ENCODE results near the gene ZNF444.
"Not testable (repeated sequence)": the region's sequence is repeated elsewhere in the genome, so short reads cannot be mapped to it uniquely, and the experiment has no call there.

Gene ZNF444

DNA sequence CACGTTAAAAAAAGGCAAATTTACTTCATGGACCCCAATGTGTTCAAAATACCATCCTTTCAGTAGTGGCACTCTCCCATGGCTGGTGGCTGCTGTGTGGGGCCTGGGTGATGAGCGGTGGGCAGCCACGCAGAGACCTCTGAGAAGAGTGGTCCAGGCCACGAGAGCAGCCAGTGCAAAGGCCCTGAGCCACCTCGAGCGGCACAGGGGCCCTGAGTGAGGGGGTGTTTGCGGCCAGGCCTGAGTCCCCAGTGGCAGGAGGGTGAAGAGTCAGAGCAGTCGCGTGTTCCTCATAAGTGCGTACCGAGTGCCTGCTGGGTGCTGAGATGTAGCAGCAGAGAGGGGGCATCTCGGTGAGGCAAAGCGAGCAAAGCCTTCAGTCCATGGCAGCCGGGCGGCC, 7.0 kb downstream of the ZNF444 start:
- DNase-seq = no peak

DNA sequence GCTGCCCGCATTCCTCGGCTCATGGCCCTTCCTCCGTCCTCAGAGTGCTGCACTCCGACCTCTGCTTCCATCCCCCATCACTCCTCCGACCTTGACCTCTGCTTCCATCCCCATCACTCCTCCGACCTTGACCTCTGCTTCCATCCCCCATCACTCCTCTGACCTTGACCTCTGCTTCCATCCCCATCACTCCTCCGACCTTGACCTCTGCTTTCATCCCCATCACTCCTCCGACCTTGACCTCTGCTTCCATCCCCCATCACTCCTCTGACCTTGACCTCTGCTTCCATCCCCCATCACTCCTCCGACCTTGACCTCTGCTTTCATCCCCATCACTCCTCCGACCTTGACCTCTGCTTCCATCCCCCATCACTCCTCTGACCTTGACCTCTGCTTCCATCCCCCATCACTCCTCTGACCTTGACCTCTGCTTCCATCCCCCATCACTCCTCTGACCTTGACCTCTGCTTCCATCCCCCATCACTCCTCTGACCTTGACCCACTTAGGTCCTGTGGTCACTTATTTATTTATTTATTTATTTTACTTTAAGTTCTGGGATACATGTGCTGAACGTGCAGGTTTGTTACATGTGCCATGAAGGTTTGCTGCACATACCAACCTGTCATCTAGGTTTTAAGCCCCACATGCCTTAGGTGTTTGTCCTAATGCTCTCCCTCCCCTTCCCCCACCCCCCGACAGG, 8.0 kb downstream of the ZNF444 start:
- DNase-seq = not testable (repeated sequence)

DNA sequence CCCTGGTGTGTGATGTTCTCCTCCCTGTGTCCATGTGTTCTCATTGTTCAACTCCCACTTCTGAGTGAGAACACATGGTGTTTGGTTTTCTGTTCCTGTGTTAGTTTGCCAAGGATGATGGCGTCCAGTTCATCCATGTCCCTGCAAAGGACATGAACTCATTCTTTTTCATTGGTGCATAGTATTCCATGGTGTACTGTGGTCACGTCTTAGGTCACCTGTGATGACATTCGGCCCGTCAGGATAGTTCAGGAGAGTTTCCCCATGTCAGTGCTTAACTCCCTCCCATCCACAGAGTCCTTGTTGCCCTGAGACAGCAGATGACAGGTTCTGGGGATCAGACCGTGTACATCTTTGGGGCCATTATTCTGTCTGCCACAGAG, 8.6 kb downstream of the ZNF444 start:
- DNase-seq = no peak

DNA sequence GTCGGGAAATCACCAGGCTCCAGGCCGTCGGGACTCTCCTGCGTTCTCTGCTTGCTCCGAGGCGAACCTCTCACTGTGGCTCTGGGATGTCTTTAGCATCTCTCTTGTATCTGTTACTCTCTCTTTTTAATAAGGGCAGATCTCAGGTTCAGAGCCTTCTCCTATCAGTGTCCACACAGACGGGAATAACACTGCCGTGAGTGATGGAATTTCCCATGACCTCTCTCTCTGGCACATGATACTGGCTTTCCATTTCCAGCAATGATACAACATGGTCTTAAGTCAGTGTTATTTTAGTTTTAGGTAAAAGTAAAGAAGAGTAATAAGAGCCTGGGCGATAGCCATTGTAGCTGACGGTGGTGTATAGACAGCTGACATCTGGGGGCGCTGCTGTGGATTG, 9.3 kb downstream of the ZNF444 start:
- DNase-seq = no peak

DNA sequence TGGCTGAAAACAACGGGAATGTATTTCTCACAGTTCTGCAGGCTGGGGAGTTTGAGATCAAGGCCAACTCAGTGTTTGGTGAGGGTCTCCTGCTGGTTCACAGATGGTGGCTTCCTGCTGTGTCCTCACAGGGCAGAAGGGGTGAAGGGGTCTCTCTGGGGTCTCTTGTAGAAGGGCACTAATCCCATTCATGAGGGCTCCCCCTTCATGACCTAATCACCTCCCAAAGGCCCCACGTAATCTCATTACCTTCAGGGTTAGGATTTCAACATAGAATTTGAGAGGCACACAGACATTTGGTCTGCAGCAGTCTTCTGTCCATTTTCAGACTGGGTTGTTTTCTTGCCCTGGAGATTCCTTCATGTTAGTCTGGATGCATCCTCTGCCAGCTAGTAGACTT, 11.6 kb downstream of the ZNF444 start:
- DNase-seq = no peak

DNA sequence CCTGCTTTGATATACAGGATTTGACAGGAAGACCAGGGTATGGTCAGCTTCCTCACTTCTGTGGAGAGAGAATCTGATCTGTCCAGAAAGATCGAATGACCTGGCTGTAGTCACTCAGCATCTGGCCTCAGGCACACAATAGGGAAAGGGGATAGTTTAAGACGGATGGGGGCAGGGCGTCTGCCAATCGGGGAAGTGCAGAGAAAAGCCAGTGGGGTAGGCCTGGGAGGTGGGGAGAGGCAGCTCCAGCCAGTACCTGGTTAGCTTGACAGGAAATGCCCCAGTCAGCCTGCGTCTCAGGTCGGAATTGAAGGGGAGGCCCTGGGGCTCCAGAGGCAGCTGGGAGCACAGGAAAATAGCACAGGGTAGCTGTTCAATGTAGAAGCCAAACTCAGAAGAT, 12.4 kb downstream of the ZNF444 start:
- no peak for DNase-seq

DNA sequence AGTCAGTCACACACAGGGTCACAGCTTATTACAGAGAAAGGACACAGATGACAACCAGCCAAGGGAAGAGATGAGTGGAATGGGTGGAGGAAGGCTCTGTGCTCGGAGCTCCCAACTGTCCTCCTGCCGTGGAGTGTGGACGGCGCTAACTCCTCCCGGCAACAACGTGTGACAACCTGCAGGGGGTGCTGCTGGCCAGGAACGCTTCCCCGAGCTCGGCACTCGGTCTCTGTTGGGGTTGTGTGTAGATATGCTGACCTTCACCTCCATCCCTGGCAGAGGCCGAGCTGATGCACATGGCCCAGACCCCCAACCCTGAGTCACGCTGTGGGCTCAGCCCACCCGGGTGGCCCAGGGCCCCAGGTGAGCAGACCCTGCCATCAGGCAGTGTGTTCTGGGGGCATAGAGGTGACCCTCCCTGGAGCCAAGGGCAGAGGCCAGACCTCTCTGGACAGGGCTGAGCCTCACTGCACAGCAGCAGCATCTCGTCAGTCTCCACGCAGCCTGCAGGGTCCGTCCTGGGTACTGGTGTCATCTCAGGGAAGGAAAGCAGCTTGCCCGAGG, 14.1 kb downstream of the ZNF444 start:
- DNase-seq = no peak

DNA sequence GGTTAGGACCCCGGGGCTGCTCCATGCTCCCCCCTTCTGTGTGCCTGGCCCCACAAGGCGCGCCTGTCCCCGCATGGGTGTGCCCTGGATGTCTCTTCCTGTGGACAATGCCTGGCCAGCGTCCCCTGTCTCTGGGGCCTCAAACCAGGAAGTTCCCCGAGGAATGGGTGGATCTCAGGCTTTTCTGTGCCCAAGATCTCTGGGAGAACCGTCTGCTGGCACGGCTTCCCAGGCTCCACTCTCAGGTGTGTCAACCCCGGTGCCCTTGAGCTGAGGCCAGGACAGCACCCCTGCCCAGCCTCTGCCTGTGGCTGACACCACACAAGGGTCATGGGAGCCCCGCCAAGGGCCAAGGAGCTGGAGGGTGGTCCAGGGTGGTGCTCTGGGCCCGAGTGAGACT, 15.7 kb downstream of the ZNF444 start:
- no peak for DNase-seq

DNA sequence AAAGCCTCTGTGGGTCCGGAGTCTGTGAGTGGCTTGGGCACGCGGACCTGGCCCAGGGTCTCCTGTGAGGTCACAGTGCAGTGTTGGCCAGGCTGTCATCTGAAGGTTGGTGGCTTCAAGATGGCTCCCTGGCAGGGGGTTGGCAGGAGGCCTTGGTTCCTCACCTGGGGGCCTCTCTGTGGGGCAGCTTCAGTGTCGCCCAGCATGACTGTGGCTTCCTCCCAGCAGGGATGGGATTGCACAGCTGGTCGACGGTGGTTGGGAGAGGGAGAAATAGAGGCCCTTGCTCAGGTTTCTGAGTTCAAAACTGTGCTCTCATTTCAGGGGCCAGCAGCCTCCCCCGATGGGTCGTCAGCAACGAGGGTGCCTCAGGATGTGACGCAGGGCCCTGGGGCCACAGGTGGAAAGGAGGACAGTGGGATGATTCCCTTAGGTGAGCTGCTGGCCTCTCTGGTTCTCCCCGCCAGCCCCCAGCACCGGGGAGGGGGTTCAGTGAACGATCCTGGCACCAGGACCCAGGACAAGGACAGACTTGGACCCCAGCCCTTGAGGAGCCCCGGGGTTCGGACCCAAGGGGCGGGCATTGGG, 17.2 kb downstream of the ZNF444 start:
- no peak for DNase-seq

DNA sequence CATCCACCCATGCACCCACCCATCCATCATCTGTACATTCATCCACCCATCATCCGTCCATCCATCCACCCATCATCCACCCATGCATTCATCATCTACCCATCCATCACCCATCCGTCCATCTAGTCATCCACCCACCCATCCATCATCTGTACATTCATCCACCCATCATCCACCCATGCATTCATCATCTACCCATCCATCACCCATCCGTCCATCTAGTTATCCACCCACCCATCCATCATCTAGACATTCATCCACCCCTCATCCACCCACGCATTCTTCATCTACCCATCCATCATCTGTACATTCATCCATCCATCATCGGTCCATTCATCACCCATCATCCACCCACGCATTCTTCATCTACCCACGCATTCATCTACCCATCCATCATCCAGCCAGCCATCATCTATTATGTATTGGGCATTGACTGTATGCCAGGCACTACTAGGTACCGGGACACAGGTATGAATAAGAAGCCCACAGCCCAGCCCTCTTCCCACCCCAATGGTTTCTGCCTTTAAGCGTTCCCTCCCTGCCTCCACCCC, 18.0 kb downstream of the ZNF444 start:
- DNase-seq = no peak

DNA sequence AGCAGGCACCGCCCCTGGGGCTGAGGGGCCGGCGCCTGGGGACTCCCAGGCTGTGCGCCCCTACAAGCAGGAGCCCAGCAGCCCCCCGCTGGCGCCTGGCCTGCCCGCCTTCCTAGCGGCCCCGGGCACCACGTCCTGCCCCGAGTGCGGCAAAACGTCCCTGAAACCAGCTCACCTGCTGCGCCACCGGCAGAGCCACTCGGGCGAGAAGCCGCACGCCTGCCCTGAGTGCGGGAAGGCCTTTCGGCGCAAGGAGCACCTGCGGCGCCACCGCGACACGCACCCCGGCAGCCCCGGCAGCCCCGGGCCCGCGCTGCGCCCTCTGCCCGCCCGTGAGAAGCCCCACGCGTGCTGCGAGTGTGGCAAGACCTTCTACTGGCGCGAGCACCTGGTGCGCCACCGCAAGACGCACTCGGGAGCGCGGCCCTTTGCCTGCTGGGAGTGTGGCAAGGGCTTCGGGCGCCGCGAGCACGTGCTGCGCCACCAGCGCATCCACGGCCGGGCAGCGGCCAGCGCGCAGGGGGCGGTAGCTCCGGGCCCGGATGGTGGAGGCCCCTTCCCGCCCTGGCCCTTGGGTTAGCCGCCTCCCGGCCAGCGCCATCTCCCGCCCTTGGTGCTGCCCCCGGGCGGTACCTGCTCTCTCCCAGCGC, 18.7 kb downstream of the ZNF444 start:
- no peak for DNase-seq

DNA sequence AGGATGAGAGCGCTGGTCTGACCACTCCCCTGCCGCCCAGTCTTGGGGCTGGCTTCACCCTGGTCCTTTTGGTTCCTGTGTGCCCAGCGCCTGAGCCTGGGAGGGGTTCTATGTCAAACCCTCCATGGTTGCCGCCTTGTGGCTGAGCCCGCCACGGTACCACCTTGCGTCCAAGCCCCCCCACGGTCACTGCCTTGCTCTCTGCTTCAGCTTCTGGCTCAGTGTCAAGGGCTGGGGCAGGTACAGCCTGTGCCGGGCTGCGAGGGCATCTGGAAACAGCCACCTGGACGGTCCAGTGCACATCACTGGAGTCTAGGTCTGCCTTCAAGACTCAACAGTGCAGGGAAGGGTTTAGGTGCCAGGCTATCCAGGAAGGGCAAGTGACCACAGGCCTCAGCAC, 20.4 kb downstream of the ZNF444 start:
- no peak for DNase-seq

DNA sequence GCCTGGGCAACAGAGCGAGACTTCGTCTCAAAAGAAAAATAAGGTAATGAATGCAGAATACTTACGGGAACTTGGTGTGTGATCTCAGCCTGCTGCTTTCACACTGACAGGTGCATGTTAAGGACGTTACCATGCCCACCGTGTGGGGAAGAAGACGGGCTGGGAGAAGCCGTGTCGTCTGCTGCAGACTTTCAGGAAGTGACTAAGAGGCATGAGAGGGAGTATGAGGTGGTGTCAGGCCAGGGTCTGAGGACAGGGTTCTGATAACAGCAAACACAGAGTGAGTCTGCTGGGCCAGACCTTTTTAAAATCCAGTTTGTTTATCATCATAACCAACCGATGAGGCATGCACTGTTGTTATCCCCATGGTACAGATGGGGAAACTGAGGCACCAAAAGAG, 21.2 kb downstream of the ZNF444 start:
- no peak for DNase-seq

DNA sequence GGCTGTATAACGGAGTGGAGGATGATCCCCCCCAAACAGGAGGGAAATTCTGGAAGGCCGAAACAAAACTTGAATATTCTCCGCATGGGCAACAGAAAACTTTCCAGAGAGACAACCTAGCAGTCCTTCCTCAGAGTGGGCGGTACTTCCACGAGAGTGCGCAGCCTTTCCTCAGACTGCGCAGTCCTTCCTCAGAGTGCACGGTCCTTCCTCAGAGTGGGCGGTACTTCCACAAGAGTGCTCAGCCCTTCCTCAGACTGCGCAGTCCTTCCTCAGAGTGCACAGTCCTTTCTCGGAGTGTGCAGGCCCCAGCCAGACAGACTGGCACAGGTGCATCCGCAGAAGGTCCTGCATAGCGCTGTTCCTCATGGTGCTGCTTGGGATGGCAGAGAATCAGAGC, 22.0 kb downstream of the ZNF444 start:
- no peak for DNase-seq

DNA sequence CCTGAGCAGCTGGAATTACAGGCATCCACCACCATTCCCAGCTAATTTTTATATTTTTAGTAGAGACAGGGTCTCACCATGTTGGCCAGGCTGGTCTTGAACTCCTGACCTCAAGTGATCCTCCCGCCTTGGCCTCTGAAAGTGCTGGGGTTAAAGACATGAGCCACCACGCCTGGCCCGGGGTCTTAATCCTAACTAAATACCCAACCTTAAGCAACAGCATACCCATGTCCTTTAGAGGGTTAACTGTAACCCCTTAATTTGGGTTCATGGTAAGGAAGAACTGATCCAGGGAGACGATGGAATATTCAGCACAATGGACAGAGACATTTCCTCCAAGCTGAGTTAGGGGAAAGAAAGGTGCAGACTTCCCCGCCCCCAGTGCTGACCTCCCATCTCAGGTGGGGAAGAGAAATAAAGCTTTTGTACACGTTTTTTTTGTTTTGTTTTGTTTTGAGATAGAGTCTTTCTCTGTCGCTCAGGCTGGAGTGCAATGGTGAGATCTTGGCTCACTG, 26.0 kb downstream of the ZNF444 start:
- DNase-seq = no peak

DNA sequence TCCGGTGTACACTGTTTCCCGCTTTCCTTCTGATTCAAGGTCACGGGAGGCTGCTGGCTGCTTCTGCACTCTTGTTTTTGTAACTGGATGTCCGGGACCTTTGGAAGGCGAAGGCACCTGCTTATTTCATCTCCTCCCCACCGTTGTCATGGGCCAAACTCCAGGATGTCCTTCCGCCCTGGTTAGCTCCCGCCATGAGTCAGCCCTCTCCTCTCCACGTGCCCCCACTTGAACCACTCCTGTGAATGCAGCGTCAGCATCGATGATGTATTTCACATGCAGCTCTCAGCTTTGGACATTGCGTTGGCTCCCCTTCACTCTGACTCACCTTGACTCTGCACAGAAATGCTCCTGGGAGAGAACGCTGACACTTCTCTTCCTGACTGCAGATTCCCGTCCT, 29.2 kb downstream of the ZNF444 start:
- DNase-seq = no peak

DNA sequence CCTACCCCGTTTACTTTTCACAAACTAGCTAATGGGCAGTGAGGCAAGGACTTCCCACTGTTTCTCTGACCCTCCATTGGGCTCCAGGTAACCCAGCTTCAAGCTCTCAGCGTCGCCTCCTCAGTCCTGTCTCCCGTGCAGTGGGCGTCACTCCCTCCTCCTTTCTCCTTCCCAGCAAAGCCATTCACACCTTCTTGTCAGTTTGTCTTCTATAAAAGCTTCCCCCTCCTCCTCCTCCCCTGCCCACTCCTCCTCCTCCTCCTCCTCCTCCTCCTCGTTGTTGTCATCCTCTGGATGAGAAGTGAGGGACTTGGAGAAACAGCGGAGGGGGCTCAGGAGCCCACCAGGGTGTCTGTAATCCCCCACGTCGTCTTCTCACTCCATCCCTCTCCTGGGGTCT, 33.0 kb downstream of the ZNF444 start:
- no peak for DNase-seq

DNA sequence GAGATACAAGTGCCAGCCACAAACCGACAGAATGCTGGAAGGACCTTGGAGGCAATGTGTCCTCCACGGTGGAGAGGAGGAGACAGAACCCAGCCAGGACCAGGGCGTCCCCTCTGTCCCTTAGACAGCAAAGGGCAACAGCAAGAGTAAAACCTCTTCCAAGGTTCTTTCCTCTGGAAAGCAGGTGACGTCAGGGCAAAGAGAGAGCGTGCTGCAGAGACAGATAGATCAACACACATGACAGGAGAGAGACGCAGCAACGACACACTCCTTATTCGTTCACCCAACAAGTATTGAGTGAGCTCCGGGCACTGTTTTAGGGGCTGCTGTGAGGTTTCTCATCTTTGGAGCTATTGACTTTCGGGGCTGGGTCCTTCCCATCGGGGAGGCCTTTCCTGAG, 33.5 kb downstream of the ZNF444 start:
- no peak for DNase-seq

DNA sequence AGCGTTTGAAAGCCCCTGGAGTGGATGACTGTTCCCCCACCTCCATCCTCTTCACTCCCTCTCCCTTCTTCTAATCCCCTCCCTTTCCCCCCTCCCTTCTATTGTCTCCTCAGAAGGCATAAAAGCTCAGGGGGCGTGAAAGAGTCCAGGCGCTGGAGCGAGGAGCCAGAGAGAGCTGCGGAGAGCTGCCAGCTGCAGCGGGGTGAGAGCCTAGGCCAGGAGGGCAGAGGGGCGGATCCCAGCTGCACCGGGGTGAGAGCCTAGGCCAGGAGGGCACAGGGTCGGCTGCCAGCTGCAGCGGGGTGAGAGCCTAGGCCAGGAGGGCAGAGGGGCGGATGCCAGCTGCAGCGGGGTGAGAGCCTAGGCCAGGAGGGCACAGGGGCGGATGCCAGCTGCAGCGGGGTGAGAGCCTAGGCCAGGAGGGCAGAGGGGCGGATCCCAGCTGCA, 34.8 kb downstream of the ZNF444 start, which contains the start of gene GALP:
TSS of gene GALP (plus strand) at position 148 of the 447 bp plus-strand sequence. CDS start 1,101 bp downstream, outside the sequence.
- not testable (repeated sequence) for DNase-seq

DNA sequence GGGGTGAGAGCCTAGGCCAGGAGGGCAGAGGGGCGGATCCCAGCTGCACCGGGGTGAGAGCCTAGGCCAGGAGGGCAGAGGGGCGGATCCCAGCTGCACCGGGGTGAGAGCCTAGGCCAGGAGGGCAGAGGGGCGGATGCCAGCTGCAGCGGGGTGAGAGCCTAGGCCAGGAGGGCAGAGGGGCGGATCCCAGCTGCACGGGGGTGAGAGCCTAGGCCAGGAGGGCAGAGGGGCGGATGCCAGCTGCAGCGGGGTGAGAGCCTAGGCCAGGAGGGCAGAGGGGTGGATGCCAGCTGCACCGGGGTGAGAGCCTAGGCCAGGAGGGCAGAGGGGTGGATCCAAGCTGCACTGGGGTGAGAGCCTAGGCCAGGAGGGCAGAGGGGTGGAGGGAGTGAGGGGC, 35.2 kb downstream of the ZNF444 start:
- DNase-seq = not testable (repeated sequence)

DNA sequence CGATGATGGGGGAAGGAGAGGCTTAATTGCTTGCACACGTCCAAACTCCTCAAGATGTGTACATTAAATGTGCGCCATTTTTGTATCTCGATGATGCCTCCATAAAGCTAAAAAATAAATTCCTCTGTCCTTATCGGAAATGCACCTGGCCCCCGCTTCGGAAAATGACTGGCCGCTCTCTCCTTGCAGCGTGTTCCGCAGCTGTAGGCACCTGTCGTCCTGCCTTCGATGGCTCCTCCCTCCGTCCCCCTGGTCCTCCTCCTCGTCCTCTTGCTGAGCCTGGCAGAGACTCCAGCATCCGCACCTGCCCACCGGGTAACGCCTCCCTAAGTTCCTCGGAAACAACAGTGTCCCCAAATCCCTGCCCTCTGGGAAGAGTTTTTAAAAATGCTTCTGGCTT, 35.8 kb downstream of the ZNF444 start:
- DNase-seq = no peak

DNA sequence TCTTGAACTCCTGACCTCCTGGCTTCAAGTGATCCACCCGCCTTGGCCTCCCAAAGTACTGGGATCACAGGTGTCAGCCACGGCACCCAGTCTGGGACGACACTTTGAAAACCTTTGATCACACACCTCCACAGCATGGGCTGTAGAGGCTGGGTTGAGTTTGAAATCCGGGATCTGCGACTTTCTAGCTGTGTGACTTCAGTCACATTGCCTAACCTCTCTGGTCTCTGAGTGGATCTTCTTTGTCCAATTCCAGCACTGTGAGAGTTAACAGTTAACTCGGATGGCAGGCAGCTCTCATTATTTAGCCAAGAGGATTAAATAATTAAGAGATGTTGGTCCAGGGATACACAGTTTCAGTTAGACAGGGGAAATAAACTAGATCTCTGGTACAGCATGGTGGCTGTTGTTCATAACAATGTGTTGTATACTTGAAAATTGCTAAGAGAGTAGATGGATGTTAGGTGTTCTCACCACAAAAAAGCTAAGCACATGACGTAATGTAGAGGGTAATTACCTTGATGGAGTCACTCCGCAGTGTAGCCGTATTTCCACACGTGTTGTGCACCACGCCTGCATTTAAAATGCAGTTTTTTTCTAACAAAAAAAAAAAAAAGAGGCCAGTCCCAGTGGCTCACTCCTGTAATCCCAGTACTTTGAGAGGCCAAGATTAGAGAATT, 36.6 kb downstream of the ZNF444 start:
- no peak for DNase-seq

DNA sequence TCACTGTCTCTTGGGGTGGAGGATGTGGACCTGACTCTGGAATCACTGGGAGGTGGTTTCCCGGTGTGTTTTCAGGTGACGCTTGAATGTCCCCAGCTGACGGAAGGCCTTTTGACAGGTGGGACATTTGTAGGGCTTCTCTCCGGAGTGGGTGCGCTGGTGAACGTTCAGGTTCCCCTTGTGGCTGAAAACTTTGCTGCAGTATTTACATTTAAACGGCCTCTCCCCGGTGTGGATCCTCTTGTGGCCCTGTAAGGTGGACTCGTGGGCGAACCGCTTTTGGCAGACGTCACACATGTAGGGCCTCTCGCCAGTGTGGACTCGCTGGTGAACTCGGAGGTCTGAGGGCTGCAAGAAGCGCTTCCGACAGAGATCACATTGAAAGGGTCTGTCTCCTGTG, 48.7 kb downstream of the ZNF444 start:
- DNase-seq = no peak

Data from NCI-H524 treated with DMSO at 0.1 percent for 48 hours (cell line).